Peyer's patch (tissue), 4 donors: ENCODE results near the gene LEKR1. TPM values are rescaled to one million over a fixed set of nuclear protein-coding genes. Genes with fewer than 3 reads are reported as not detected.

Experiments used
- DNase-seq, 3 donors: peaks; one replicate each; pipeline ENCODE4 v3.0.0-alpha.2; 2017 to 2019
- H3K27ac ChIP-seq, 4 donors: fragments of 200-600 bp; sonication (generic); one replicate each; pipeline ENCODE4 v1.5.1; 2016 to 2019
- H3K27me3 ChIP-seq, 2 donors: fragments of 200-600 bp; sonication (generic); one replicate each; pipeline ENCODE4 v1.5.1; 2019
- H3K36me3 ChIP-seq, 3 donors: fragments of 200-600 bp; sonication (generic); one replicate each; pipeline ENCODE4 v1.5.1; 2016 to 2019
- H3K4me1 ChIP-seq, 4 donors: fragments of 200-600 bp; sonication (generic); one replicate each; pipeline ENCODE4 v1.5.1; 2016 to 2019
- H3K4me3 ChIP-seq, 4 donors: fragments of 200-600 bp; sonication (generic); 1 replicate in 3 of 4; 2 replicates in 1 of 4; pipeline ENCODE4 v1.5.1; 2016 to 2019; ENCODE audit warnings: mild to moderate bottlenecking in 1 of 4
- H3K9me3 ChIP-seq, 4 donors: fragments of 200-600 bp; sonication (generic); one replicate each; pipeline ENCODE4 v1.5.1; 2016 to 2019; ENCODE audit warnings: mild to moderate bottlenecking in 1 of 4
- POLR2A ChIP-seq, 2 donors: fragments of 450-650 bp; IDR thresholded peaks; one replicate each; pipeline ENCODE4 v1.5.1; 2017; ENCODE audit warnings: antibody characterized with exemption in 2 of 2, mild to moderate bottlenecking in 2 of 2, moderate library complexity in 2 of 2
- total RNA-seq, 4 donors: library from RNA; depleted of rRNA; stranded (reverse); fragments of >200 nt; gene quantifications; one replicate each; pipeline ENCODE4 v1.1.0, GENCODE V29; 2016
- TF ChIP-seq, protein P1 (sequence below), 6 experiments: fragments of 450-650 bp in 4 of 6; fragments of 200-600 bp in 2 of 6; sonication (generic) in 1 of 6; IDR thresholded peaks; one replicate each; pipeline ENCODE4 v1.5.1; 2017 to 2019; ENCODE audit warnings: antibody characterized with exemption in 6 of 6, mild to moderate bottlenecking in 3 of 6, moderate library complexity in 1 of 6

Gene LEKR1
- total RNA-seq, 4 donors from 2014 or later: 0.85 to 9.1 (median 0.94) TPM; not detected in 1

DNA sequence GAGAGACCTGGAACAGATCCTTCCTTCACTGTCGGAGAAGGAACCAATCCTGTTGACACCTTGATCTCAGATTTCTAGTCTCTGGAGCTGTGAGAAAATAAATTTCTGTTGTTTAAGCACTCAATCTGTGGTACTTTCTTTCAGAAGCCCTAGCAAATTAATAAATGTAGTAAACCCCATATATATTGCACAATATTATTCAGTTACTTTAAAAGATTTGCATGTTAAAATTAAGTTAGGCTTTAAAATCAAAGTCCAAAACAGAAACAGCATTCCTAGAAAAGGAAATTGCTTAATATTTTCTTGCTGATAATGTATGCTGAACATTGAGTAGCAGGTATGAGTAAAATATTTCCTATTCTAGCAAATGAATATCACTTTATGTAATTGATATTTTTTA, 113.2 kb downstream of the LEKR1 start:
- Histone ChIP-seq H3K27ac (no peak overlapping the region), H3K4me1 (no peaks in the 10 kb centered on the region), H3K4me3 (no peak overlapping the region), H3K9me3 (no peaks in the 10 kb centered on the region), H3K27me3 (no peaks in the 10 kb centered on the region), H3K36me3 (no peaks in the 10 kb centered on the region)
- no peak for TF ChIP-seq POLR2A (IDR thresholded peaks at IDR 0.05)
- TF ChIP-seq, protein P1, sequence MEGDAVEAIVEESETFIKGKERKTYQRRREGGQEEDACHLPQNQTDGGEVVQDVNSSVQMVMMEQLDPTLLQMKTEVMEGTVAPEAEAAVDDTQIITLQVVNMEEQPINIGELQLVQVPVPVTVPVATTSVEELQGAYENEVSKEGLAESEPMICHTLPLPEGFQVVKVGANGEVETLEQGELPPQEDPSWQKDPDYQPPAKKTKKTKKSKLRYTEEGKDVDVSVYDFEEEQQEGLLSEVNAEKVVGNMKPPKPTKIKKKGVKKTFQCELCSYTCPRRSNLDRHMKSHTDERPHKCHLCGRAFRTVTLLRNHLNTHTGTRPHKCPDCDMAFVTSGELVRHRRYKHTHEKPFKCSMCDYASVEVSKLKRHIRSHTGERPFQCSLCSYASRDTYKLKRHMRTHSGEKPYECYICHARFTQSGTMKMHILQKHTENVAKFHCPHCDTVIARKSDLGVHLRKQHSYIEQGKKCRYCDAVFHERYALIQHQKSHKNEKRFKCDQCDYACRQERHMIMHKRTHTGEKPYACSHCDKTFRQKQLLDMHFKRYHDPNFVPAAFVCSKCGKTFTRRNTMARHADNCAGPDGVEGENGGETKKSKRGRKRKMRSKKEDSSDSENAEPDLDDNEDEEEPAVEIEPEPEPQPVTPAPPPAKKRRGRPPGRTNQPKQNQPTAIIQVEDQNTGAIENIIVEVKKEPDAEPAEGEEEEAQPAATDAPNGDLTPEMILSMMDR (IDR thresholded peaks at IDR 0.05): no peak
- no peak for DNase-seq

DNA sequence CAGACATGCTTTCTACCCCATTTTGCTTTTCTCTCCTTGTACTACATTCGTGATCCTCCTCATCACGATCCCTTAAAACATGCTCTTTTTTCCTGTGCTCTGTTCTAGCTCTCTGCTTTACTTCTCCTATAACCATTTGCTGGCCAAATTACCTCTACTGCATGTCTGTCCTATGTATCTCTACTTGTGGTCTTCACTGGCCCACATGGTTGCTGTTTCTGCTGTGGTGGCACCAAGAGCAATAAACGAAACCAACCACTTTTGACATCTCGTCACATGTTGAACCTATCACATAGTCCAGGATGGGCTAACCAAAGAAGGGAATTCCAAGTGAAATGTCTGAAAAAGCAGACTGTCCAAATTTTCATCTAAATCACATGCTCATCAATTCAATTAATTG, 115.2 kb downstream of the LEKR1 start:
- TF ChIP-seq, protein P1 (IDR thresholded peaks at IDR 0.05): no peak
- no peak for TF ChIP-seq POLR2A (IDR thresholded peaks at IDR 0.05)
- H3K27ac ChIP-seq: no peak overlapping the region

DNA sequence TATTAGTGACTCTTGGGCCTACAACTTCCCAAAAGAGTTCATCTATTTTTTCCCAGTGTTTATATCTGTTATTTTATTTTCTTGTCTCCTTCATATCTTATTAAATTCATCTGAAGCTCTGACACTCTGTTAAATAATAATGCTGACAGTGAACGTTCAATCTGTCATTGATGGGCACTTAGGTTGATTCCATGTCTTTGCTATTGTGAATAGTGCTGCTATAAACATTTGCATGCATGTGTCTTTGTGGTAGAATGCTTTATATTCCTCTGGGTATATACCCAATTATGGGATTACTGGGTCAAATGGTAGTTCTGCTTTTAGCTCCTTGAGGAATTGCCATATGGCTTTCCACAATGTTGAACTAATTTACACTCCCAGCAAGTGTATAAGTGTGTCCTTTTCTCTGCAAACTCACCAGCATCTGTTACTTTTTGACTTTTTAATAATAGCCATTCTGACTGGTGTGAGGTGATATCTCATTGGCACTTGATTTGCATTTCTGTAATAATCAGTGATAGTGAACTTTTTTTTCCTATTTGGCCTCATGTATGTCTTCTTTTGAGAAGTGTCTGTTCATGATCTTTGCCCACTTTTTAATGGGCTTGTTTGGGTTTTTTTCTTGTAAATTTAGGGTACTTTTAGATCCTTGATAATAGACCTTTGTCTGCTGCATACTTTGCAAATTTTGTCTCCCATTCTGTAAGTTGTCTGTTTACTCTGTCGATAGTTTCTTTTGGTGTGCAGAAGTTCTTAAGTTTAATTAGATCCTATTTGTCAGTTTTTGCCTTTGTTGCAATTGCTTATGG, 122.5 kb downstream of the LEKR1 start:
- Histone ChIP-seq H3K4me1 (no peaks in the 10 kb centered on the region), H3K27me3 (no peaks in the 10 kb centered on the region), H3K9me3 (no peaks in the 10 kb centered on the region), H3K4me3 (no peak overlapping the region), H3K27ac (no peak overlapping the region), H3K36me3 (no peaks in the 10 kb centered on the region)
- no peak for DNase-seq
- TF ChIP-seq, protein P1 (IDR thresholded peaks at IDR 0.05): no peak
- TF ChIP-seq POLR2A (IDR thresholded peaks at IDR 0.05): no peak

More for the DNA sequence above, 115.2 kb downstream of the LEKR1 start:
- DNase-seq: no peak
- no peaks in the 10 kb centered on the region for H3K9me3 ChIP-seq
- no peaks in the 10 kb centered on the region for H3K4me1 ChIP-seq
- H3K36me3 ChIP-seq: no peaks in the 10 kb centered on the region
- H3K4me3 ChIP-seq: no peak overlapping the region
- H3K27me3 ChIP-seq: no peaks in the 10 kb centered on the region

DNA sequence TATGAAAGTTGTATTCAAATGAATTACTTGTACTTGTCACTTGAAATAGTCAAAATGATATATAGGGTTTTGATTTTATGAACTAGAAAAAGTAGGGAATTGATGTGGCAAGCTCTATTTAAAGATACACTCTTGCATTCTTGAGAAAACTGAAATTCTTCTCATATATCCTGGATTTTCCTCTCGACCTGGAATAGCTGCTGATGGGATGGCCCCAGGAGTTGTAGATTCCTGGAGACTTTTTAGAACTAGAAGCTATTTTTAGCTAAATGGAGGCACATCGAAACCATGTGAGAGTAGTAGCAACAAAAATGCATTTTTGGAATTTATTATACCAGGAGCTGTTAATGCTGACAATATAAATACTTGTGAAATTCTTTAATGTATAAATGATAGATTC, 125.9 kb downstream of the LEKR1 start:
- Histone ChIP-seq H3K4me1 (no peaks in the 10 kb centered on the region), H3K27me3 (no peaks in the 10 kb centered on the region), H3K4me3 (no peak overlapping the region), H3K36me3 (no peaks in the 10 kb centered on the region), H3K9me3 (no peaks in the 10 kb centered on the region), H3K27ac (no peak overlapping the region)
- no peak for DNase-seq
- no peak for TF ChIP-seq POLR2A (IDR thresholded peaks at IDR 0.05)
- TF ChIP-seq, protein P1 (IDR thresholded peaks at IDR 0.05): no peak

DNA sequence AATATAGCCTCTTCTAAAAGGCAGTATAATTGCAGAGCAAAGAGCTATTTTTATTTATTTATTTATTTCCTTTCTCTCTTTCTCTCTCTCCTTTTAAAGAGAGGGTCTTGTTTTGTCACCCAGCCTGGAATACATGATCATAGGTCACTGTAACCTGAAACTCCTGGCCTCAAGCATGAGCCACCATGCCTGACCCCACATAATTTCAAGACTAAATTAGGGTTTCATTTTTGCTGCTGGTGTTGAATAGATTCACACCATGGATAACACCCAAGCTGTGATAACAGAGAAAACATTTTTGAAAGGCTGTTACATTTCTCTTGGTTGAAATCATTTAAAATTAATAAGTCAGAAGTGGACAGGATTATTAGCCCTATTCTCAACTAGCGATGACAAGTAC, 131.6 kb downstream of the LEKR1 start:
- H3K4me3 ChIP-seq: no peak overlapping the region
- TF ChIP-seq POLR2A (IDR thresholded peaks at IDR 0.05): no peak
- TF ChIP-seq, protein P1 (IDR thresholded peaks at IDR 0.05): no peak
- no peaks in the 10 kb centered on the region for H3K4me1 ChIP-seq
- H3K27me3 ChIP-seq: no peaks in the 10 kb centered on the region
- DNase-seq: no peak
- no peak overlapping the region for H3K27ac ChIP-seq
- no peaks in the 10 kb centered on the region for H3K36me3 ChIP-seq
- H3K9me3 ChIP-seq: no peaks in the 10 kb centered on the region
